Naive B cell (primary cell): ENCODE data around the gene USE1. TPM values are rescaled to one million over a fixed set of nuclear protein-coding genes. Genes with fewer than 3 reads are reported as not detected.
"Not testable (repeated sequence)": the region's sequence is repeated elsewhere in the genome, so short reads cannot be mapped to it uniquely, and the experiment has no call there.

Experiments
- ATAC-seq, 2 donors: fragments of 150-1000 bp; cut with Tn5 transposase; 2 replicates each; pipeline ENCODE4 v1.10.0; 2021; ENCODE audit warnings: low read depth in 2 of 2, mild to moderate bottlenecking in 2 of 2, moderate library complexity in 2 of 2
- DNase-seq: peaks from one replicate; pipeline ENCODE4 v3.0.0; 2022
- H3K27ac Mint-ChIP-seq, 6 donors: one replicate each; pipeline ENCODE4 v1.8.0; 2020 to 2022; ENCODE audit warnings: mild to moderate bottlenecking in 6 of 6, mixed read lengths in 6 of 6, moderate library complexity in 5 of 6, inconsistent platforms in 2 of 6
- H3K27me3 Mint-ChIP-seq, 3 donors: one replicate each; pipeline ENCODE4 v1.8.0; 2021 to 2022; ENCODE audit warnings: mixed read lengths in 3 of 3, mild to moderate bottlenecking in 1 of 3
- H3K36me3 Mint-ChIP-seq, 2 donors: one replicate each; pipeline ENCODE4 v1.8.0; 2020 to 2022; ENCODE audit warnings: mixed read lengths in 2 of 2, inconsistent platforms in 1 of 2, mild to moderate bottlenecking in 1 of 2
- H3K4me1 Mint-ChIP-seq, 3 donors: one replicate each; pipeline ENCODE4 v1.8.0; 2020 to 2022; ENCODE audit warnings: mixed read lengths in 3 of 3, inconsistent platforms in 1 of 3, mild to moderate bottlenecking in 1 of 3, moderate library complexity in 1 of 3
- H3K4me3 Mint-ChIP-seq, 8 donors: one replicate each; pipeline ENCODE4 v1.8.0; 2020 to 2022; ENCODE audit warnings: mild to moderate bottlenecking in 8 of 8, mixed read lengths in 8 of 8, moderate library complexity in 8 of 8, inconsistent platforms in 2 of 8
- H3K9me3 Mint-ChIP-seq, 7 donors: one replicate each; pipeline ENCODE4 v1.8.0; 2020 to 2022; ENCODE audit warnings: mixed read lengths in 7 of 7, mild to moderate bottlenecking in 5 of 7, inconsistent platforms in 2 of 7, moderate library complexity in 1 of 7
- polyA plus RNA-seq, 6 donors: library from polyadenylated mRNA; unstranded; fragments of 300-500 nt; fragmentation: Illumina TruSeq; gene quantifications; one replicate each; pipeline ENCODE4 v1.2.3, GENCODE V29; 2021; ENCODE audit warnings: low read depth in 6 of 6

USE1 gene
- 10 to 100 TPM; 46.2 to 70.0 (median 58.7) TPM for polyA plus RNA-seq

DNA sequence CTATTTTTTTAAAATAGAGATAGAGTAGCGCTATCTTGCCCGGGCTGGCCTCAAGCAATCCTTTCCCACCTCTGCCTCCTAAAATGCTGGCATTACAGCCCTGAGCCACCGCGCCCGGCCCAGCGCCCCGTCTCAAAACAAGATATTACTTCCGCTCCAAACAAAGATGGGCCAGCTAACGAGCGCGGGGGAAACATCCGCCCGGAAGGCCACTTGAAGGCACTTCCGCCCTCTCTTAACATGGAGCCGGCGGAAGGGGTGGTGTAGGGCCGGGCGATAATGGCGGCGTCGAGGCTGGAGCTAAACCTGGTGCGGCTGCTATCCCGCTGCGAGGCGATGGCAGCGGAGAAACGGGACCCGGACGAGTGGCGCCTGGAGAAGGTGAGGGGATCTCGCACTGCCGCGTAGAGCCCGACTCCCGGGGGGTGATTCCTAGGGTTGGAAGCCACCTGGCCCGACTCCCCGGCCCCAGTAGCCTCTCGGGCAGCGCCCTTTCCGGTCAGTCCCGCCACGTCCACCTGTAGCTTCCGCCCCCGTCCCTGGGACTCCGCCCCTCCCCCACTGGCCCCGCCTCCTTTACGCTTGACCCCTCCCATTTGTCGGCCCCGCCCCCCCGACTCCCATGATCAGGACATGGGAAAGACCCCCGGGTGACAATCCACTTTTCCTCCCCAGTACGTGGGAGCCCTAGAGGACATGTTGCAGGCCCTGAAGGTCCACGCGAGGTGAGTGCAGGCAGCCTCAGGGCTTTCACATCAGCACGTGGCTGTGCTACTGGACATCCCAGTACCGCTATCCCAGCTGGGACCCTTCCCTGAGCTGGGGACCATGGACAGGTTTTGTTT, at the start of gene USE1:
TSS of gene USE1 (plus strand) at position 231 of the 845 bp plus-strand sequence. CDS start at position 280, 49 bp downstream.
- DNase-seq = peak; percentile 86
- Mint-ChIP-seq H3K27me3 (no peaks in the 10 kb centered on the region), H3K4me1 (peaks cover 6 to 26% (median 8%) of the 10 kb centered on the region in 3 donors), H3K4me3 (peak within 1 kb of the TSS; percentile 82 to 98 (median 92)), H3K36me3 (peaks cover 8 to 18% of the 10 kb centered on the region in 2 donors), H3K9me3 (peaks cover 0 to 2% (median 0%) of the 10 kb centered on the region in 7 donors), H3K27ac (peak within 1 kb of the TSS; percentile 95 to 99 (median 98))
- ATAC-seq = peak; percentile 97 to 98

GRCh38 chr19:17165715-17166114, 49.4 kb upstream of the USE1 start:
- ATAC-seq (no peak), DNase-seq (no peak)
- Mint-ChIP-seq H3K9me3 (peaks cover 0 to 2% (median 0%) of the 10 kb centered on the region in 7 donors), H3K4me3 (no peak overlapping the region), H3K36me3 (peaks cover 7 to 12% of the 10 kb centered on the region in 2 donors), H3K27ac (peak overlapping the region in 2 of 6 donors; percentile 50 to 69), H3K4me1 (no peaks in the 10 kb centered on the region), H3K27me3 (no peaks in the 10 kb centered on the region)

DNA sequence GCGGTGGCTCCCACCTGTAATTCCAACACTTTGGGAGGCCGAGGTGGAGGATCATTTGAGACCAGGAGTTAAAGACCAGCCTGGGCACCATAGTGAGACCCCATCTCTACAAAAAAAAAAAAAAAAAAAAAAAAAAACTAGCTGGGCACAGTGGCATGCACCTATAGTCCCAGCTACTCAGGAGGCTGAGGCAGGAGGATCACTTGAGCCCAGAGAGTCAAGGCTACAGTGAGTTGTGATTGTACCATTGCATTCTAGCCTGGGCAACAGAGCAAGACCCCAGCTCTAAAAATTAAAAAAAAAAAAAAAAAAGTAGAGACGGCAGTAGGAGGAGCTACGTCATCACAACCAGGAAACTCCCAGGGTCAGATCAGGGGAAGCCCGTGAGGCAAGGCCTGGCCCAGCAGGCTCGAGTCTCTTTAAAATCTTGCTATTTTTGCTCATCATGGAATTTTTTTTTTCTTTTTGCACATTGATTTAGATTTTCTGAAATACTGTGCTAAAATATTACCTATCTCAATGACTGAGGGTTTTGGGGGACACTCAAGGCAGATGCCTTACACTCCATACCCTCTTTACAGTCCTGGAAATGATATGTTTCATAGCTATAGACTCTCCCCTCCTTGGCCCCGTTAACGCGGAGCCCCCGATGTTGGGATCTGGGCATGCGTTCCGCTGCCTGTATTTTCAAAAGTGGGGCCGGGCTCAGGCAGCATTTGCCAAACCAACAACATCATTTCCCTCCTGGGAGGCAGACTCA, 44.4 kb upstream of the USE1 start:
- peak overlapping the region in 2 of 6 donors; percentile 54 to 94 for H3K27ac Mint-ChIP-seq
- H3K4me1 Mint-ChIP-seq = peaks cover 0 to 2% (median 0%) of the 10 kb centered on the region in 3 donors
- peaks cover 0 to 8% of the 10 kb centered on the region in 2 donors for H3K36me3 Mint-ChIP-seq
- ATAC-seq = peak; percentile 52 to 71
- DNase-seq = no peak
- H3K27me3 Mint-ChIP-seq = no peaks in the 10 kb centered on the region
- H3K4me3 Mint-ChIP-seq = no peak overlapping the region
- H3K9me3 Mint-ChIP-seq = no peaks in the 10 kb centered on the region

- no peak overlapping the region for H3K4me3 Mint-ChIP-seq
- H3K27ac Mint-ChIP-seq = peak overlapping the region in 1 of 6 donors; percentile 27
- peaks cover 0 to 8% of the 10 kb centered on the region in 2 donors for H3K36me3 Mint-ChIP-seq
- ATAC-seq (no peak), DNase-seq (no peak)
- H3K9me3 Mint-ChIP-seq = no peaks in the 10 kb centered on the region
- H3K27me3 Mint-ChIP-seq = no peaks in the 10 kb centered on the region
- H3K4me1 Mint-ChIP-seq = peaks cover 0 to 2% (median 0%) of the 10 kb centered on the region in 3 donors
These were observed 43.3 kb upstream of the USE1 start for GRCh38 chr19:17171874-17172273.

GRCh38 chr19:17172624-17173345, 42.4 kb upstream of the USE1 start:
- H3K4me3 Mint-ChIP-seq = no peak overlapping the region
- no peak for ATAC-seq
- peaks cover 0 to 8% of the 10 kb centered on the region in 2 donors for H3K36me3 Mint-ChIP-seq
- no peaks in the 10 kb centered on the region for H3K27me3 Mint-ChIP-seq
- H3K27ac Mint-ChIP-seq = peak overlapping the region in 3 of 6 donors; percentile 47 to 92 (median 49)
- no peaks in the 10 kb centered on the region for H3K9me3 Mint-ChIP-seq
- DNase-seq = no peak
- H3K4me1 Mint-ChIP-seq = peaks cover 0 to 2% (median 0%) of the 10 kb centered on the region in 3 donors

DNA sequence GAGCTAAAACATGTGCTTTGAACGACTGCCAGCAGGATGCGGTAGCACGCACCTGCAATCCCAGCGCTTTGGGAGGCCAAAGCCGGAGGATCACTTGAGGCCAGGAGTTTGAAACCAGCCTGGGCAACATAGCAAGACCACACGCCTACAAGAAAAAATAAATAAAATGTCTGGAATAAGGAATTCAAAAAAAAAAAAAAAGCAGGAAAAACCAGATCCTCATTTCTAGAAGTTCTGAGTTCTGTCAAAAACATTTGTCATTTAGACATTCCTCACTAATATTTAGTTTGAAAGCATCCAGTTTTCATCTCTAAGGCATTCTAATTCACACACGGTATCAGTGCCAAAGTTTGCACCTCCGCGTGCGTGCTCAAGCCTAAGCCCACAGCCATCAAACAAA, 36.9 kb upstream of the USE1 start:
- no peak overlapping the region for H3K27ac Mint-ChIP-seq
- H3K4me1 Mint-ChIP-seq = peaks cover 4 to 12% (median 12%) of the 10 kb centered on the region in 3 donors
- DNase-seq (no peak), ATAC-seq (no peak)
- no peak overlapping the region for H3K4me3 Mint-ChIP-seq
- H3K9me3 Mint-ChIP-seq = no peaks in the 10 kb centered on the region
- peaks cover 0 to 13% of the 10 kb centered on the region in 2 donors for H3K36me3 Mint-ChIP-seq
- no peaks in the 10 kb centered on the region for H3K27me3 Mint-ChIP-seq

DNA sequence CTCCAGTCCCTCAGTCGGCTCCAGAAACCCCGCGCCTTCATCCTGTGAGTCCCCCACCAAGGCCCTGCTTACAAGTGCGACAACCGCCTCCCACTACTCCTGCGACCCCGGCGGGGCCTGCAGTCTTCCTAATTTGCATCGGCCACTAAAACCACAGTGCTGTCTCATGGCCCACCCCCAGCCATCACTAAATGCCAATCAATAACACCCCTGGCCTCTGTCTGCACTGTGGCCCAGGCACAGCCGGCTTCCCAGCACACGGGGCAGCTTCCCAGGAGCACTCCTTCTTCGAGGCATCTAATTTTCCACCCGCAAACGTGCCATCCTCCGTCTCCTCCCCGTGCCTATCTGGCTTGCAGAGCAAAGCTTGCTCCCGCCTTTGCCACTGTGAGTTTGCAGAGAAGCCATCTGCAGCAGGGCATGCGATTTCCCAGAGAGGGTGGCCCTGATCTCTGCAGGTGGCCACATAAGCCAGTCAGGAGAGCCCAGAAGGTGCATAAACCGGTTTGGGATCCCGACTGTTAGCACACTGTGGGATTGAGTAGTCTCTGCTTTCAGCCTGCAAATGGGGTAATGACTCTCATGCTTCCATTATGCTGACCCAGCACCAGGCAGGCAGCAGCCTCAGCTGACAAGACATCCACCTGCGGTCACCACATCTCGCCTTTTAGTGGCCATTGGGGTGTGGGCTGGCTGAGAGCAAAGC, 34.0 kb upstream of the USE1 start:
- Mint-ChIP-seq H3K4me1 (peaks cover 18 to 37% (median 26%) of the 10 kb centered on the region in 3 donors), H3K36me3 (peaks cover 0 to 11% of the 10 kb centered on the region in 2 donors), H3K27ac (peak overlapping the region in 2 of 6 donors; percentile 56 to 87), H3K27me3 (no peaks in the 10 kb centered on the region), H3K9me3 (no peaks in the 10 kb centered on the region), H3K4me3 (peak overlapping the region in 1 of 8 donors; percentile 22)
- no peak for ATAC-seq
- DNase-seq = no peak

GRCh38 chr19:17183271-17183761, 31.8 kb upstream of the USE1 start:
- no peak for DNase-seq
- Mint-ChIP-seq H3K27me3 (no peaks in the 10 kb centered on the region), H3K4me1 (peaks cover 18 to 37% (median 31%) of the 10 kb centered on the region in 3 donors), H3K4me3 (peak overlapping the region; percentile 75 to 93 (median 86)), H3K27ac (peak overlapping the region; percentile 88 to 96 (median 89)), H3K9me3 (no peaks in the 10 kb centered on the region), H3K36me3 (peaks cover 0 to 11% of the 10 kb centered on the region in 2 donors)
- peak; percentile 49 to 51 for ATAC-seq

- peak; percentile 58 for DNase-seq
- Mint-ChIP-seq H3K27ac (peak overlapping the region; percentile 88 to 96 (median 89)), H3K4me1 (peaks cover 18 to 37% (median 31%) of the 10 kb centered on the region in 3 donors), H3K36me3 (peaks cover 0 to 11% of the 10 kb centered on the region in 2 donors), H3K4me3 (peak overlapping the region; percentile 75 to 93 (median 86)), H3K27me3 (no peaks in the 10 kb centered on the region), H3K9me3 (no peaks in the 10 kb centered on the region)
- peak; percentile 73 to 78 for ATAC-seq
These were observed 31.3 kb upstream of the USE1 start for GRCh38 chr19:17183858-17184321.

- no peaks in the 10 kb centered on the region for H3K27me3 Mint-ChIP-seq
- peaks cover 0 to 11% of the 10 kb centered on the region in 2 donors for H3K36me3 Mint-ChIP-seq
These were observed 30.8 kb upstream of the USE1 start for GRCh38 chr19:17184371-17184841.

DNA sequence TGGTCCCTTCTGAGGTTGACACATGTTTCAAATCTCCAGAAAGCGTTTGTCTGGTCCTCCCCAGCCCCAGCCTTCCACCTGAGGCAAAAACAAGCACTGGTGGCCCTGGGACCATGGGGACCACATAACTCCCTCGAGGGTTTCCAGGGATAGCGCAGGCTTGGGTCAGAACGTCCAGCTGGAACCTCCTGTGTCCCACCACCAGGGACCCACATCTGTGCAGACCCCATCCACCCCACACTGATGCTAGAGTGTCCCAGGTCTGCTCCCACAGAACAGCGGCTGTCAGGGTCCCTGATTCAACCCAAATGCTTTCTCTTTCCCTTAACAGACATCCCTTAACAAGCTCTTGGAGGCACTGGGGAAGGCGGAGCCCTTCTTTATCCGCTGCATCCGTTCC, 29.6 kb upstream of the USE1 start:
- ATAC-seq = no peak
- Mint-ChIP-seq H3K4me1 (peaks cover 18 to 37% (median 31%) of the 10 kb centered on the region in 3 donors), H3K36me3 (peaks cover 0 to 11% of the 10 kb centered on the region in 2 donors), H3K27ac (peak overlapping the region in 1 of 6 donors; percentile 11), H3K9me3 (no peaks in the 10 kb centered on the region), H3K27me3 (no peaks in the 10 kb centered on the region), H3K4me3 (peak overlapping the region in 2 of 8 donors; percentile 10 to 15)
- DNase-seq = no peak

More at GRCh38 chr19:17184371-17184841, 30.8 kb upstream of the USE1 start:
- ATAC-seq = peak; percentile 67 to 74
- Mint-ChIP-seq H3K4me3 (peak overlapping the region; percentile 75 to 93 (median 86)), H3K4me1 (peaks cover 18 to 37% (median 31%) of the 10 kb centered on the region in 3 donors), H3K9me3 (no peaks in the 10 kb centered on the region), H3K27ac (peak overlapping the region; percentile 15 to 96 (median 88))
- DNase-seq = peak; percentile 20

GRCh38 chr19:17191736-17192135, 23.4 kb upstream of the USE1 start:
- H3K4me3 Mint-ChIP-seq, H3K9me3 Mint-ChIP-seq, DNase-seq, ATAC-seq, H3K27me3 Mint-ChIP-seq: not testable (repeated sequence)
- H3K36me3 Mint-ChIP-seq = peaks cover 8 to 12% of the 10 kb centered on the region in 2 donors
- H3K27ac Mint-ChIP-seq = peak overlapping the region in 2 of 6 donors; percentile 20 to 47
- H3K4me1 Mint-ChIP-seq = peaks cover 5 to 15% (median 9%) of the 10 kb centered on the region in 3 donors
